WTC11 (cell line): ENCODE measurements around the gene NSL1.

Source experiments
- ESRRA ChIP-seq: sonication (generic); formaldehyde crosslinking; IDR thresholded peaks from 2 replicates; pipeline ENCODE4 v1.8.1; 2022; ENCODE audit warnings: mild to moderate bottlenecking, missing genetic modification reagents, borderline replicate concordance
- TP53 ChIP-seq: sonication (generic); formaldehyde crosslinking; IDR thresholded peaks from 2 replicates; pipeline ENCODE4 v1.8.1; 2023; ENCODE audit warnings: mild to moderate bottlenecking, missing genetic modification reagents
- TF ChIP-seq, protein P1 (sequence below): fragments of 200-600 bp; IDR thresholded peaks from 2 replicates; pipeline ENCODE4 v1.8.0; 2022; ENCODE audit warnings: antibody characterized with exemption
- TF ChIP-seq, protein P2 (sequence below): sonication (generic); formaldehyde crosslinking; IDR thresholded peaks from 2 replicates; pipeline ENCODE4 v1.8.1; 2022; ENCODE audit warnings: mild to moderate bottlenecking, moderate library complexity, missing genetic modification reagents
- TF ChIP-seq, protein P3 (sequence below): sonication (generic); formaldehyde crosslinking; conservative IDR thresholded peaks from 2 replicates; pipeline ENCODE4 v1.8.1; 2022; ENCODE audit warnings: mild to moderate bottlenecking, missing genetic modification reagents
- TF ChIP-seq, protein P4 (sequence below): sonication (generic); formaldehyde crosslinking; IDR thresholded peaks from 2 replicates; pipeline ENCODE4 v1.8.0; 2023; ENCODE audit warnings: mild to moderate bottlenecking, missing genetic modification reagents
- TF ChIP-seq, protein P5 (sequence below): sonication (generic); formaldehyde crosslinking; IDR thresholded peaks from 2 replicates; pipeline ENCODE4 v1.8.1; 2023; ENCODE audit warnings: mild to moderate bottlenecking, missing genetic modification reagents, moderate library complexity

DNA sequence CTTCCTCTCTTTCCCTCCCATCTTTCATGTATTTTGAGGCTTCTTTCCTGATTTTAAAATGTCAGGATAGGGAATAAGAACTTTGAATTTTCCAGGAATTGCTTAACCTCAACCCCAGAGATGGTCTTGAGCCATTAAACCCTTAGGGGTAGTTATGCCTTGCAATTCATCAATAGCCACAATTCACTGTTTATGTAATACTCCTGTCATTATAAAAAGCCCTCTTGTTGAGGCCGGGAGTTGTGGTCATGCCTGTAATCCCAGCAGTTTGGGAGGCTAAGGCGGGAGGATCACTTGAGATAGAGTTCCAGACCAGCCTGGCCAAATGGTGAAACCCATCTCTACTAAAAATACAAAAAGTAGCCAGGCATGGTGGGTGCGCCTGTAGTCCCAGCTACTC lies 31.4 kb upstream of the NSL1 start:
- TF ChIP-seq, protein P1, sequence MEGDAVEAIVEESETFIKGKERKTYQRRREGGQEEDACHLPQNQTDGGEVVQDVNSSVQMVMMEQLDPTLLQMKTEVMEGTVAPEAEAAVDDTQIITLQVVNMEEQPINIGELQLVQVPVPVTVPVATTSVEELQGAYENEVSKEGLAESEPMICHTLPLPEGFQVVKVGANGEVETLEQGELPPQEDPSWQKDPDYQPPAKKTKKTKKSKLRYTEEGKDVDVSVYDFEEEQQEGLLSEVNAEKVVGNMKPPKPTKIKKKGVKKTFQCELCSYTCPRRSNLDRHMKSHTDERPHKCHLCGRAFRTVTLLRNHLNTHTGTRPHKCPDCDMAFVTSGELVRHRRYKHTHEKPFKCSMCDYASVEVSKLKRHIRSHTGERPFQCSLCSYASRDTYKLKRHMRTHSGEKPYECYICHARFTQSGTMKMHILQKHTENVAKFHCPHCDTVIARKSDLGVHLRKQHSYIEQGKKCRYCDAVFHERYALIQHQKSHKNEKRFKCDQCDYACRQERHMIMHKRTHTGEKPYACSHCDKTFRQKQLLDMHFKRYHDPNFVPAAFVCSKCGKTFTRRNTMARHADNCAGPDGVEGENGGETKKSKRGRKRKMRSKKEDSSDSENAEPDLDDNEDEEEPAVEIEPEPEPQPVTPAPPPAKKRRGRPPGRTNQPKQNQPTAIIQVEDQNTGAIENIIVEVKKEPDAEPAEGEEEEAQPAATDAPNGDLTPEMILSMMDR = no peak
- TF ChIP-seq, protein P2, sequence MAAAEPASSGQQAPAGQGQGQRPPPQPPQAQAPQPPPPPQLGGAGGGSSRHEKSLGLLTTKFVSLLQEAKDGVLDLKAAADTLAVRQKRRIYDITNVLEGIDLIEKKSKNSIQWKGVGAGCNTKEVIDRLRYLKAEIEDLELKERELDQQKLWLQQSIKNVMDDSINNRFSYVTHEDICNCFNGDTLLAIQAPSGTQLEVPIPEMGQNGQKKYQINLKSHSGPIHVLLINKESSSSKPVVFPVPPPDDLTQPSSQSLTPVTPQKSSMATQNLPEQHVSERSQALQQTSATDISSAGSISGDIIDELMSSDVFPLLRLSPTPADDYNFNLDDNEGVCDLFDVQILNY (CRISPR knock-in tag) = no peak
- no peak for TF ChIP-seq TP53 (CRISPR knock-in tag)
- TF ChIP-seq ESRRA (CRISPR knock-in tag) = no peak
- TF ChIP-seq, protein P3, sequence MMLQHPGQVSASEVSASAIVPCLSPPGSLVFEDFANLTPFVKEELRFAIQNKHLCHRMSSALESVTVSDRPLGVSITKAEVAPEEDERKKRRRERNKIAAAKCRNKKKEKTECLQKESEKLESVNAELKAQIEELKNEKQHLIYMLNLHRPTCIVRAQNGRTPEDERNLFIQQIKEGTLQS (CRISPR knock-in tag) = no peak
- TF ChIP-seq, protein P4, sequence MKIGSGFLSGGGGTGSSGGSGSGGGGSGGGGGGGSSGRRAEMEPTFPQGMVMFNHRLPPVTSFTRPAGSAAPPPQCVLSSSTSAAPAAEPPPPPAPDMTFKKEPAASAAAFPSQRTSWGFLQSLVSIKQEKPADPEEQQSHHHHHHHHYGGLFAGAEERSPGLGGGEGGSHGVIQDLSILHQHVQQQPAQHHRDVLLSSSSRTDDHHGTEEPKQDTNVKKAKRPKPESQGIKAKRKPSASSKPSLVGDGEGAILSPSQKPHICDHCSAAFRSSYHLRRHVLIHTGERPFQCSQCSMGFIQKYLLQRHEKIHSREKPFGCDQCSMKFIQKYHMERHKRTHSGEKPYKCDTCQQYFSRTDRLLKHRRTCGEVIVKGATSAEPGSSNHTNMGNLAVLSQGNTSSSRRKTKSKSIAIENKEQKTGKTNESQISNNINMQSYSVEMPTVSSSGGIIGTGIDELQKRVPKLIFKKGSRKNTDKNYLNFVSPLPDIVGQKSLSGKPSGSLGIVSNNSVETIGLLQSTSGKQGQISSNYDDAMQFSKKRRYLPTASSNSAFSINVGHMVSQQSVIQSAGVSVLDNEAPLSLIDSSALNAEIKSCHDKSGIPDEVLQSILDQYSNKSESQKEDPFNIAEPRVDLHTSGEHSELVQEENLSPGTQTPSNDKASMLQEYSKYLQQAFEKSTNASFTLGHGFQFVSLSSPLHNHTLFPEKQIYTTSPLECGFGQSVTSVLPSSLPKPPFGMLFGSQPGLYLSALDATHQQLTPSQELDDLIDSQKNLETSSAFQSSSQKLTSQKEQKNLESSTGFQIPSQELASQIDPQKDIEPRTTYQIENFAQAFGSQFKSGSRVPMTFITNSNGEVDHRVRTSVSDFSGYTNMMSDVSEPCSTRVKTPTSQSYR = no peak
- TF ChIP-seq, protein P5, sequence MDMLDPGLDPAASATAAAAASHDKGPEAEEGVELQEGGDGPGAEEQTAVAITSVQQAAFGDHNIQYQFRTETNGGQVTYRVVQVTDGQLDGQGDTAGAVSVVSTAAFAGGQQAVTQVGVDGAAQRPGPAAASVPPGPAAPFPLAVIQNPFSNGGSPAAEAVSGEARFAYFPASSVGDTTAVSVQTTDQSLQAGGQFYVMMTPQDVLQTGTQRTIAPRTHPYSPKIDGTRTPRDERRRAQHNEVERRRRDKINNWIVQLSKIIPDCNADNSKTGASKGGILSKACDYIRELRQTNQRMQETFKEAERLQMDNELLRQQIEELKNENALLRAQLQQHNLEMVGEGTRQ (CRISPR knock-in tag) = no peak
